ENCODE data around the gene ISCA1. TPM values are rescaled to one million over a fixed set of nuclear protein-coding genes. Genes with fewer than 3 reads are reported as not detected.

Gene ISCA1
- polyA plus RNA-seq, 1 experiment, result 31.4 TPM

DNA sequence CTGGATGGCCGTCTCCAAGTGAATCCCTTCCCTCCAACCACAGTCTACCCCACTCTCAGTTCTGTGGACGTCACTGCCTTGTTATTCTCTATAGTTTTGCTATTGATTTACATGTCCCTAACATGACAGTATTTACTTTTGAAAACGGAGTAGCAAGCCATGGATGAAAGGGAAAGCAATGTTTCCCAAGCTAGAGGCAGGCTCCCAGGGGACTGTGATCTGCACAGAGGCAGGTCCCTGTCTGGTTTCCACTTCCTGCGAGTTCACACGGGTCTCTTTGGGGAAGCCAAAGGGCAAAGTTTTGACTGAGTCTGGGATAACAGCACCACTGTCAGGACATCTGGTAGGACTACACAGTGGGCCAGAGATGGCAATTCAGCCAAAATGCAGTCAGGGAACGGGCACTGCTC lies 35.6 kb downstream of the ISCA1 start:
- DNase-seq (ENCODE audit: low read depth, low spot score), result no peak
- CTCF ChIA-PET, result interaction anchor here (1.1 kb wide), 1 partner anchor 8 kb away, joined by 4 read pairs; no protein-coding TSS in a partner anchor
- POLR2A ChIA-PET, result no interaction called here
- Histone ChIP-seq H3K27ac (ENCODE audit: low read depth, low read length) (no peak overlapping the region), H3K9me3 (ENCODE audit: control insufficient read depth, insufficient read depth, low read length) (no peaks in the 10 kb centered on the region), H3K27me3 (ENCODE audit: control insufficient read depth, insufficient read depth, low read length) (no peaks in the 10 kb centered on the region), H3K4me3 (ENCODE audit: low read depth, low read length) (no peak overlapping the region)
- no peak for TF ChIP-seq CTCF (IDR thresholded peaks at IDR 0.05; ENCODE audit: low read depth, low read length)

- no peak for TF ChIP-seq CTCF (IDR thresholded peaks at IDR 0.05; ENCODE audit: low read depth, low read length)
- Histone ChIP-seq H3K4me3 (ENCODE audit: low read depth, low read length) (no peak overlapping the region), H3K27me3 (ENCODE audit: control insufficient read depth, insufficient read depth, low read length) (no peaks in the 10 kb centered on the region), H3K27ac (ENCODE audit: low read depth, low read length) (no peak overlapping the region), H3K9me3 (ENCODE audit: control insufficient read depth, insufficient read depth, low read length) (no peaks in the 10 kb centered on the region)
- ChIA-PET CTCF (no interaction called here), POLR2A (no interaction called here)
- no peak for DNase-seq (ENCODE audit: low read depth, low spot score)
These were observed 40.3 kb downstream of the ISCA1 start for GRCh38 chr9:86242071-86242470.

GRCh38 chr9:86241216-86241615 lies 41.1 kb downstream of the ISCA1 start:
- Histone ChIP-seq H3K27ac (ENCODE audit: low read depth, low read length) (no peak overlapping the region), H3K27me3 (ENCODE audit: control insufficient read depth, insufficient read depth, low read length) (no peaks in the 10 kb centered on the region), H3K4me3 (ENCODE audit: low read depth, low read length) (no peak overlapping the region), H3K9me3 (ENCODE audit: control insufficient read depth, insufficient read depth, low read length) (no peaks in the 10 kb centered on the region)
- TF ChIP-seq CTCF (IDR thresholded peaks at IDR 0.05; ENCODE audit: low read depth, low read length), result no peak
- no peak for DNase-seq (ENCODE audit: low read depth, low spot score)
- CTCF ChIA-PET, result interaction anchor here (0.6 to 3.6 kb wide), 4 partner anchors 38 to 424 kb away, joined by 3 to 27 read pairs (median 4); no protein-coding TSS in a partner anchor
- POLR2A ChIA-PET, result no interaction called here

- Histone ChIP-seq H3K4me3 (ENCODE audit: low read depth, low read length) (no peak overlapping the region), H3K9me3 (ENCODE audit: control insufficient read depth, insufficient read depth, low read length) (no peaks in the 10 kb centered on the region), H3K27ac (ENCODE audit: low read depth, low read length) (no peak overlapping the region), H3K27me3 (ENCODE audit: control insufficient read depth, insufficient read depth, low read length) (no peaks in the 10 kb centered on the region)
- ChIA-PET CTCF (interaction anchor here (0.6 to 3.6 kb wide), 10 partner anchors 8 to 1115 kb away, joined by 3 to 27 read pairs (median 4); no protein-coding TSS in a partner anchor), POLR2A (no interaction called here)
- no peak for DNase-seq (ENCODE audit: low read depth, low spot score)
- TF ChIP-seq CTCF (IDR thresholded peaks at IDR 0.05; ENCODE audit: low read depth, low read length), result no peak
These were observed 43.2 kb downstream of the ISCA1 start for GRCh38 chr9:86238861-86239770.

GRCh38 chr9:86230858-86231257 lies 51.5 kb downstream of the ISCA1 start:
- H3K4me3 ChIP-seq (ENCODE audit: low read depth, low read length), result no peak overlapping the region
- POLR2A ChIA-PET, result no interaction called here
- TF ChIP-seq CTCF (IDR thresholded peaks at IDR 0.05; ENCODE audit: low read depth, low read length), result no peak
- no peak for DNase-seq (ENCODE audit: low read depth, low spot score)
- H3K27me3 ChIP-seq (ENCODE audit: control insufficient read depth, insufficient read depth, low read length), result no peaks in the 10 kb centered on the region
- no peak overlapping the region for H3K27ac ChIP-seq (ENCODE audit: low read depth, low read length)
- H3K9me3 ChIP-seq (ENCODE audit: control insufficient read depth, insufficient read depth, low read length), result no peaks in the 10 kb centered on the region
- CTCF ChIA-PET, result no interaction called here
